ENCODE results near the gene TBL1X. TPM values are rescaled to one million over a fixed set of nuclear protein-coding genes. Genes with fewer than 3 reads are reported as not detected.

The TBL1X gene
- total and polyA plus RNA-seq, 12 donors = 1.8 to 14.1 (median 9.8) TPM

DNA sequence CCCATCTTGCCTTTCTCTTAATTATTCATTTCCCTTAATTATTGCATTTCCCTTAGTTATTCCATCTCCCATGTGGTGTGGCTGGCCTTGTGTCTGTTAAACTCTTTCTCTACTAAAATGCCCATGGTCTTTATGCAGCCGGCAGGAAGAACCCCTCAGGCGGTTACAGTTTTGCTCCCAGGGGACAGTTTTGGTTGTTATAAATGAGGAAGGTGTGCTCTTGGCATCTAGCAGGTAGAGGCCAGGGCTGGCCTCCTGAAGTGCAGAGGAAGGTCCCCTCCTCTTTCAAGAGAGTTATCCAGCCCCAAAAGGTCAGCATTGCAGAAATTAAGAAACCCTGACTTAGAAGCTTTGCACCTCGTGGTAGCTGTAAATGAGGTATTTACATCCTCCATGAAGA is 18.0 kb downstream of the TBL1X start:
- H3K36me3 ChIP-seq = no peaks in the 10 kb centered on the region
- no peak for DNase-seq

DNA sequence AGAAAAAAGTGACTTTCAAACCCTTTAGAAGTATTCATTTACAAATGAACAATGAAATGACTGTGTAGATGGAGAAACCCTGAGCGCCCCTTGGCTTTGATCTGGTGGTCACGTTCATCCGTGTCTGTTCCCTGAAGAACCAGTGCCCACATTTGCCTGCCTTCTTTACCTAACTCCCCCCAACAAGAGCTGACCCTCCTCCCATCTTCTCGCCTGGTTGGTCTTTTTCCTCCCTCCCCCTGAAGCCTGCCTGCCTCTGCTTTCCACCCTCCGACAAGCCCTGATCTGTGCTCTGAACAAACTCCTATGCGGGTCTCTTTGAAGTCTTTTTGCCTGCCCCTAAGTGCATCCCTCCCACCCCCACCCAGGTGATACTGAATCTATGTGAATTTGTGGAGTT is 18.5 kb downstream of the TBL1X start:
- peaks cover 0 to 20% (median 0%) of the 10 kb centered on the region in 7 donors for H3K27me3 ChIP-seq
- H3K4me3 ChIP-seq = no peak overlapping the region
- peaks cover 0 to 8% (median 0%) of the 10 kb centered on the region in 9 donors for H3K4me1 ChIP-seq
- ATAC-seq = no peak
- H3K9me3 ChIP-seq = no peaks in the 10 kb centered on the region
- no peak overlapping the region for H3K27ac ChIP-seq
- H3K36me3 ChIP-seq = no peaks in the 10 kb centered on the region
- no peak for DNase-seq
- TF ChIP-seq, protein P1, sequence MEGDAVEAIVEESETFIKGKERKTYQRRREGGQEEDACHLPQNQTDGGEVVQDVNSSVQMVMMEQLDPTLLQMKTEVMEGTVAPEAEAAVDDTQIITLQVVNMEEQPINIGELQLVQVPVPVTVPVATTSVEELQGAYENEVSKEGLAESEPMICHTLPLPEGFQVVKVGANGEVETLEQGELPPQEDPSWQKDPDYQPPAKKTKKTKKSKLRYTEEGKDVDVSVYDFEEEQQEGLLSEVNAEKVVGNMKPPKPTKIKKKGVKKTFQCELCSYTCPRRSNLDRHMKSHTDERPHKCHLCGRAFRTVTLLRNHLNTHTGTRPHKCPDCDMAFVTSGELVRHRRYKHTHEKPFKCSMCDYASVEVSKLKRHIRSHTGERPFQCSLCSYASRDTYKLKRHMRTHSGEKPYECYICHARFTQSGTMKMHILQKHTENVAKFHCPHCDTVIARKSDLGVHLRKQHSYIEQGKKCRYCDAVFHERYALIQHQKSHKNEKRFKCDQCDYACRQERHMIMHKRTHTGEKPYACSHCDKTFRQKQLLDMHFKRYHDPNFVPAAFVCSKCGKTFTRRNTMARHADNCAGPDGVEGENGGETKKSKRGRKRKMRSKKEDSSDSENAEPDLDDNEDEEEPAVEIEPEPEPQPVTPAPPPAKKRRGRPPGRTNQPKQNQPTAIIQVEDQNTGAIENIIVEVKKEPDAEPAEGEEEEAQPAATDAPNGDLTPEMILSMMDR (IDR thresholded peaks at IDR 0.05) = no peak
- intact Hi-C loops (cut with DNase I) = no loop called here
- 96 to 98% methylated on average over 6 of the region's 6 CpGs for WGBS, 2 donors

More for the DNA sequence above, 18.0 kb downstream of the TBL1X start:
- TF ChIP-seq, protein P1 (IDR thresholded peaks at IDR 0.05) = no peak
- no peak overlapping the region for H3K4me3 ChIP-seq
- H3K27ac ChIP-seq = no peak overlapping the region
- intact Hi-C loops (cut with DNase I) = no loop called here
- ATAC-seq = no peak
- H3K27me3 ChIP-seq = peaks cover 0 to 20% (median 0%) of the 10 kb centered on the region in 7 donors
- H3K9me3 ChIP-seq = no peaks in the 10 kb centered on the region
- H3K4me1 ChIP-seq = peaks cover 0 to 9% (median 0%) of the 10 kb centered on the region in 9 donors
- WGBS, 2 donors = 63 to 68% methylated on average over 3 of the region's 3 CpGs

DNA sequence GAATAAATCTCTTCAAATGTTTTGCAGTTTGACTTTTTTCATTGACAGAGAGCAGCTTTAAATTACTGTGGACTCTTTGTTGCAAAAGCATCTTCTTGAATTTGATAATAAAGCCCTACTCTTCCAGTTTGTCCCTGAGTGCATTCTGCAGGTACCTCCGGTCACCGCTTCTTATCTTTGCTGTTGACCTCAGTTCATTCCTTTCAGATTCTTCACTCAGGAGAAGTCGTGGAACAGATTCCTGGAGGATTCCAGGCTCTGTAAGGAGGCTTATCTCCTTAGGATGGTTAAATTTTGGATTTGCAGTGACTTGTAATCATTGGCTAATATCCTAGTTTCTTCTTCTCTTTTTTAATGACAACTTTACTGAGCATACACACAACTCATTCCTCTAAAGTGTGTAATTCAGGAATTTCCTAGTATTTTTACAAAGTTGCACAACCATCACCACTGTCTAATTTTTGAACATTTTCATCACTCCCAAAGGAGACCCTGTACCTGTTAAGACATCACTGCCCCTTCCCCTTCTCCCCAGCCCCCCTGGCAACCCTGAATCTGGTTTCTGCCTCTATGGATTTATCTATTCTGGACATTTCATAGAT is 22.0 kb downstream of the TBL1X start:
- ATAC-seq (no peak), DNase-seq (no peak)
- H3K4me1 ChIP-seq = no peaks in the 10 kb centered on the region
- intact Hi-C loops (cut with DNase I) = loop anchor here in 1 of 10 donors (5.0 kb wide), 1 partner anchor 35 kb away; no protein-coding TSS in a partner anchor
- H3K36me3 ChIP-seq = no peaks in the 10 kb centered on the region
- no peak overlapping the region for H3K4me3 ChIP-seq
- TF ChIP-seq, protein P1 (IDR thresholded peaks at IDR 0.05) = no peak
- H3K27ac ChIP-seq = no peak overlapping the region
- H3K27me3 ChIP-seq = peaks cover 0 to 12% (median 0%) of the 10 kb centered on the region in 7 donors
- H3K9me3 ChIP-seq = no peaks in the 10 kb centered on the region
- 74 to 81% methylated on average over 3 of the region's 3 CpGs for WGBS, 2 donors

DNA sequence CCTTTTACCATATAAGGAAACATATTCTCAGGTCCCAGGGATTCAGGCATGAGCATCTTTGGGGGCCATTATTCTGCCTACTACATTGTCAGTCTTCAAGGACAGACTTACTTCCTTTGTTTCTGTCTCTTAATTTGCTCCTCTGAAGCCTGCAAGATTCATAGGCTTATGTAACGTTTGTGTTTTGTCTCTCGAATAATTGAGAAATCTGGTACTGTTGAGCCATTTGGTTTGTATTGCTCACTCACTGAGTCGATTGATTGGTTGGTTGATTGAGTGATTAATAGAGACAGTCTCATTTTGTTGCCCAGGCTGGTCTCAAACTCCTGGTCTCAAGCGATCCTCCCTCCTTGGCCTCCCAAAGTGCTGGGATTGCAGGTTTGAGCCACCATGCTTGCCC is 23.7 kb downstream of the TBL1X start:
- WGBS, 2 donors = 67 to 74% methylated on average over 4 of the region's 4 CpGs
- Histone ChIP-seq H3K4me3 (no peak overlapping the region), H3K36me3 (no peaks in the 10 kb centered on the region), H3K27ac (no peak overlapping the region), H3K9me3 (no peaks in the 10 kb centered on the region), H3K27me3 (peaks cover 0 to 6% (median 0%) of the 10 kb centered on the region in 7 donors), H3K4me1 (no peaks in the 10 kb centered on the region)
- DNase-seq (no peak), ATAC-seq (no peak)
- intact Hi-C loops (cut with DNase I) = loop anchor here in 1 of 10 donors (5.0 kb wide), 1 partner anchor 34 kb away; no protein-coding TSS in a partner anchor
- TF ChIP-seq, protein P1 (IDR thresholded peaks at IDR 0.05) = no peak
